PC-9 (cell line): ENCODE measurements around the gene ROBO2.

Experiments used
- EZH2 ChIP-seq: fragments of 200-600 bp; sonication (generic); IDR thresholded peaks from 2 replicates; pipeline ENCODE4 v1.8.0; 2017; ENCODE audit warnings: antibody characterized with exemption, low read depth
- TF ChIP-seq, protein P1 (sequence below): fragments of 200-600 bp; sonication (generic); conservative IDR thresholded peaks from 2 replicates; pipeline ENCODE4 v1.6.1; 2017; ENCODE audit warnings: mixed run types, antibody characterized with exemption, mild to moderate bottlenecking, moderate library complexity

DNA sequence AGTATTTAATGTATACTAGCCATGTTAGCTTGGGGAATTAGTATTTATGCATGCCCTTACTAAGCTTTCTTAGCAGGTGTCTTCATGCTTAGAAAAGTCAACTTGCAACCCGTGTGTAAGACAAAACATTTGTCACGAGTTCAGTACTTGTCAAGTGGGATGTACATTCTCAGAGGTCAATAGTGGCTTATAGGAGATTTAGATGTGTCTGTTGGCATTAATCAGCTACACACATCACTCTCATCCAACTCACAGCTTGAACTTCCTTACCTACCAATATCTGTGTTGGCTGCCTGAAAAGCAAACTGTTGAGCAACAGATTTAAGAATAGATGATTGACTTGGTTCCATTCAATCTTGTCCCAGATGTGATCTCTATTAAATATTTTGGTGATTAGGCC lies 109.5 kb downstream of the ROBO2 start:
- TF ChIP-seq, protein P1, sequence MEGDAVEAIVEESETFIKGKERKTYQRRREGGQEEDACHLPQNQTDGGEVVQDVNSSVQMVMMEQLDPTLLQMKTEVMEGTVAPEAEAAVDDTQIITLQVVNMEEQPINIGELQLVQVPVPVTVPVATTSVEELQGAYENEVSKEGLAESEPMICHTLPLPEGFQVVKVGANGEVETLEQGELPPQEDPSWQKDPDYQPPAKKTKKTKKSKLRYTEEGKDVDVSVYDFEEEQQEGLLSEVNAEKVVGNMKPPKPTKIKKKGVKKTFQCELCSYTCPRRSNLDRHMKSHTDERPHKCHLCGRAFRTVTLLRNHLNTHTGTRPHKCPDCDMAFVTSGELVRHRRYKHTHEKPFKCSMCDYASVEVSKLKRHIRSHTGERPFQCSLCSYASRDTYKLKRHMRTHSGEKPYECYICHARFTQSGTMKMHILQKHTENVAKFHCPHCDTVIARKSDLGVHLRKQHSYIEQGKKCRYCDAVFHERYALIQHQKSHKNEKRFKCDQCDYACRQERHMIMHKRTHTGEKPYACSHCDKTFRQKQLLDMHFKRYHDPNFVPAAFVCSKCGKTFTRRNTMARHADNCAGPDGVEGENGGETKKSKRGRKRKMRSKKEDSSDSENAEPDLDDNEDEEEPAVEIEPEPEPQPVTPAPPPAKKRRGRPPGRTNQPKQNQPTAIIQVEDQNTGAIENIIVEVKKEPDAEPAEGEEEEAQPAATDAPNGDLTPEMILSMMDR, result no peak
- no peak for TF ChIP-seq EZH2
